GM23338 (cell line): ENCODE measurements around the gene RABGAP1L. TPM values are rescaled to one million over a fixed set of nuclear protein-coding genes. Genes with fewer than 3 reads are reported as not detected.

ENCODE experiments used
- ATAC-seq: fragments of 200-7000 bp; cut with Tn5 transposase; 3 replicates; pipeline ENCODE4 v1.9.1; 2020
- DNase-seq: peaks from one replicate; pipeline ENCODE4 v3.0.0-alpha.2; 2015; ENCODE audit warnings: low spot score
- H2AFZ ChIP-seq: fragments of 200-600 bp; sonication (generic); 2 replicates; pipeline ENCODE4 v1.8.0; 2016; ENCODE audit warnings: antibody characterized with exemption, mild to moderate bottlenecking, moderate library complexity
- H3F3A ChIP-seq: fragments of 200-600 bp; sonication (generic); replicated peaks from 2 replicates; pipeline ENCODE4 v1.8.0; 2017; ENCODE audit warnings: antibody characterized with exemption, mixed run types, low read depth
- H3K27ac ChIP-seq: fragments of 200-600 bp; sonication (generic); 2 replicates; pipeline ENCODE4 v1.6.1; 2016; ENCODE audit warnings: low read depth
- H3K27me3 ChIP-seq: fragments of 200-600 bp; sonication (generic); 2 replicates; pipeline ENCODE4 v1.8.0; 2016; ENCODE audit warnings: mild to moderate bottlenecking, mixed run types, moderate library complexity; ENCODE audit not compliant: insufficient read depth
- H3K36me3 ChIP-seq: fragments of 200-600 bp; sonication (generic); 2 replicates; pipeline ENCODE4 v1.8.0; 2016; ENCODE audit warnings: mild to moderate bottlenecking; ENCODE audit not compliant: insufficient read depth
- H3K4me1 ChIP-seq: fragments of 200-600 bp; sonication (generic); 2 replicates; pipeline ENCODE4 v1.8.0; 2016; ENCODE audit warnings: mild to moderate bottlenecking, moderate library complexity; ENCODE audit not compliant: insufficient read depth
- H3K4me2 ChIP-seq: fragments of 200-600 bp; sonication (generic); 2 replicates; pipeline ENCODE4 v1.7.1; 2017; ENCODE audit warnings: mixed run types
- H3K4me3 ChIP-seq: fragments of 200-600 bp; sonication (generic); 2 replicates; pipeline ENCODE4 v1.6.1; 2016; ENCODE audit warnings: mixed run types
- H3K79me2 ChIP-seq: fragments of 200-600 bp; sonication (generic); replicated peaks from 2 replicates; pipeline ENCODE4 v1.8.0; 2017; ENCODE audit warnings: mild to moderate bottlenecking; ENCODE audit not compliant: insufficient read depth
- H3K9me2 ChIP-seq: fragments of 200-600 bp; sonication (generic); 2 replicates; pipeline ENCODE4 v1.8.0; 2017; ENCODE audit not compliant: insufficient read depth
- H4K20me1 ChIP-seq: fragments of 200-600 bp; sonication (generic); replicated peaks from 2 replicates; pipeline ENCODE4 v1.8.0; 2017; ENCODE audit warnings: mild to moderate bottlenecking; ENCODE audit not compliant: insufficient read depth
- H3K27ac Mint-ChIP-seq: 2 replicates; pipeline ENCODE4 v1.8.0; 2020; ENCODE audit warnings: inconsistent platforms, mild to moderate bottlenecking, moderate library complexity, mixed read lengths
- H3K27me3 Mint-ChIP-seq: 3 replicates; pipeline ENCODE4 v1.8.0; 2022; ENCODE audit warnings: low read depth, mild to moderate bottlenecking, moderate library complexity, mixed read lengths, inconsistent platforms; ENCODE audit not compliant: insufficient read depth, poor library complexity
- H3K36me3 Mint-ChIP-seq: 3 replicates; pipeline ENCODE4 v1.8.0; 2021; ENCODE audit warnings: low read depth, mild to moderate bottlenecking, inconsistent platforms, moderate library complexity, mixed read lengths
- H3K4me1 Mint-ChIP-seq: 3 replicates; pipeline ENCODE4 v1.8.0; 2020; ENCODE audit warnings: mild to moderate bottlenecking, inconsistent platforms, mixed read lengths
- H3K4me3 Mint-ChIP-seq: 3 replicates; pipeline ENCODE4 v1.8.0; 2021; ENCODE audit warnings: moderate library complexity, mild to moderate bottlenecking, inconsistent platforms, mixed read lengths
- H3K9me3 Mint-ChIP-seq: 3 replicates; pipeline ENCODE4 v1.8.0; 2020; ENCODE audit warnings: moderate library complexity, mild to moderate bottlenecking, inconsistent platforms, mixed read lengths
- CREB1 ChIP-seq: fragments of 250-450 bp; sonication (Bioruptor Pico); IDR thresholded peaks from 2 replicates; pipeline ENCODE4 v1.5.0; 2020; ENCODE audit warnings: low read depth, mild to moderate bottlenecking, moderate library complexity
- ETS1 ChIP-seq: IDR thresholded peaks from 2 replicates; pipeline ENCODE4 v1.6.1; 2016; ENCODE audit warnings: antibody characterized with exemption
- EZH2 ChIP-seq: fragments of 200-600 bp; sonication (generic); IDR thresholded peaks from one replicate; pipeline ENCODE4 v1.8.0; 2017; ENCODE audit warnings: antibody characterized with exemption, mild to moderate bottlenecking, low read depth; ENCODE audit not compliant: unreplicated experiment
- EZH2phosphoT487 ChIP-seq: fragments of 200-600 bp; sonication (generic); IDR thresholded peaks from one replicate; pipeline ENCODE4 v1.8.1; 2018; ENCODE audit warnings: antibody characterized with exemption; ENCODE audit not compliant: unreplicated experiment
- NANOG ChIP-seq: IDR thresholded peaks from 2 replicates; pipeline ENCODE4 v1.6.1; 2016; ENCODE audit warnings: antibody characterized with exemption, borderline replicate concordance
- POLR2AphosphoS5 ChIP-seq: IDR thresholded peaks from 2 replicates; pipeline ENCODE4 v1.6.1; 2016; ENCODE audit warnings: antibody characterized with exemption, low read depth
- STAT1 ChIP-seq: IDR thresholded peaks from one replicate; pipeline ENCODE4 v1.6.1; 2016; ENCODE audit warnings: antibody characterized with exemption; ENCODE audit not compliant: unreplicated experiment
- ZNF331 ChIP-seq: fragments of 250-450 bp; sonication (Bioruptor Pico); IDR thresholded peaks from 2 replicates; pipeline ENCODE4 v1.5.0; 2020; ENCODE audit warnings: low read depth, mild to moderate bottlenecking, moderate library complexity
- polyA plus RNA-seq: library from polyadenylated mRNA; unstranded; fragments of >200 nt; fragmentation: Nextera tagmentation; extraction: Ambion mirVana; gene quantifications from 2 replicates; pipeline ENCODE4 v1.2.1, GENCODE V29; 2016
- total RNA-seq: library from RNA; depleted of rRNA; stranded (reverse); fragments of >200 nt; shearing (Covaris generic); gene quantifications from 2 replicates; pipeline ENCODE4 v1.2.3, GENCODE V29; 2014
- TF ChIP-seq, protein P1 (sequence below): fragments of 250-450 bp; sonication (Bioruptor Pico); IDR thresholded peaks from 2 replicates; pipeline ENCODE4 v1.5.0; 2020; ENCODE audit warnings: mild to moderate bottlenecking, moderate library complexity
- TF ChIP-seq, protein P2 (sequence below), 2 experiments: fragments of 200-600 bp in 1 of 2; sonication (generic) in 1 of 2; conservative IDR thresholded peaks; 2 replicates each; pipeline versions ENCODE4 v1.5.1 to v1.6.1; 2016 to 2017; ENCODE audit warnings: antibody characterized with exemption in 2 of 2, low read depth in 2 of 2, mild to moderate bottlenecking in 2 of 2, moderate library complexity in 1 of 2

Gene RABGAP1L
- total and polyA plus RNA-seq, 2 experiments from 2014 or later, result 83.2 to 136 TPM

- TF ChIP-seq, protein P1, sequence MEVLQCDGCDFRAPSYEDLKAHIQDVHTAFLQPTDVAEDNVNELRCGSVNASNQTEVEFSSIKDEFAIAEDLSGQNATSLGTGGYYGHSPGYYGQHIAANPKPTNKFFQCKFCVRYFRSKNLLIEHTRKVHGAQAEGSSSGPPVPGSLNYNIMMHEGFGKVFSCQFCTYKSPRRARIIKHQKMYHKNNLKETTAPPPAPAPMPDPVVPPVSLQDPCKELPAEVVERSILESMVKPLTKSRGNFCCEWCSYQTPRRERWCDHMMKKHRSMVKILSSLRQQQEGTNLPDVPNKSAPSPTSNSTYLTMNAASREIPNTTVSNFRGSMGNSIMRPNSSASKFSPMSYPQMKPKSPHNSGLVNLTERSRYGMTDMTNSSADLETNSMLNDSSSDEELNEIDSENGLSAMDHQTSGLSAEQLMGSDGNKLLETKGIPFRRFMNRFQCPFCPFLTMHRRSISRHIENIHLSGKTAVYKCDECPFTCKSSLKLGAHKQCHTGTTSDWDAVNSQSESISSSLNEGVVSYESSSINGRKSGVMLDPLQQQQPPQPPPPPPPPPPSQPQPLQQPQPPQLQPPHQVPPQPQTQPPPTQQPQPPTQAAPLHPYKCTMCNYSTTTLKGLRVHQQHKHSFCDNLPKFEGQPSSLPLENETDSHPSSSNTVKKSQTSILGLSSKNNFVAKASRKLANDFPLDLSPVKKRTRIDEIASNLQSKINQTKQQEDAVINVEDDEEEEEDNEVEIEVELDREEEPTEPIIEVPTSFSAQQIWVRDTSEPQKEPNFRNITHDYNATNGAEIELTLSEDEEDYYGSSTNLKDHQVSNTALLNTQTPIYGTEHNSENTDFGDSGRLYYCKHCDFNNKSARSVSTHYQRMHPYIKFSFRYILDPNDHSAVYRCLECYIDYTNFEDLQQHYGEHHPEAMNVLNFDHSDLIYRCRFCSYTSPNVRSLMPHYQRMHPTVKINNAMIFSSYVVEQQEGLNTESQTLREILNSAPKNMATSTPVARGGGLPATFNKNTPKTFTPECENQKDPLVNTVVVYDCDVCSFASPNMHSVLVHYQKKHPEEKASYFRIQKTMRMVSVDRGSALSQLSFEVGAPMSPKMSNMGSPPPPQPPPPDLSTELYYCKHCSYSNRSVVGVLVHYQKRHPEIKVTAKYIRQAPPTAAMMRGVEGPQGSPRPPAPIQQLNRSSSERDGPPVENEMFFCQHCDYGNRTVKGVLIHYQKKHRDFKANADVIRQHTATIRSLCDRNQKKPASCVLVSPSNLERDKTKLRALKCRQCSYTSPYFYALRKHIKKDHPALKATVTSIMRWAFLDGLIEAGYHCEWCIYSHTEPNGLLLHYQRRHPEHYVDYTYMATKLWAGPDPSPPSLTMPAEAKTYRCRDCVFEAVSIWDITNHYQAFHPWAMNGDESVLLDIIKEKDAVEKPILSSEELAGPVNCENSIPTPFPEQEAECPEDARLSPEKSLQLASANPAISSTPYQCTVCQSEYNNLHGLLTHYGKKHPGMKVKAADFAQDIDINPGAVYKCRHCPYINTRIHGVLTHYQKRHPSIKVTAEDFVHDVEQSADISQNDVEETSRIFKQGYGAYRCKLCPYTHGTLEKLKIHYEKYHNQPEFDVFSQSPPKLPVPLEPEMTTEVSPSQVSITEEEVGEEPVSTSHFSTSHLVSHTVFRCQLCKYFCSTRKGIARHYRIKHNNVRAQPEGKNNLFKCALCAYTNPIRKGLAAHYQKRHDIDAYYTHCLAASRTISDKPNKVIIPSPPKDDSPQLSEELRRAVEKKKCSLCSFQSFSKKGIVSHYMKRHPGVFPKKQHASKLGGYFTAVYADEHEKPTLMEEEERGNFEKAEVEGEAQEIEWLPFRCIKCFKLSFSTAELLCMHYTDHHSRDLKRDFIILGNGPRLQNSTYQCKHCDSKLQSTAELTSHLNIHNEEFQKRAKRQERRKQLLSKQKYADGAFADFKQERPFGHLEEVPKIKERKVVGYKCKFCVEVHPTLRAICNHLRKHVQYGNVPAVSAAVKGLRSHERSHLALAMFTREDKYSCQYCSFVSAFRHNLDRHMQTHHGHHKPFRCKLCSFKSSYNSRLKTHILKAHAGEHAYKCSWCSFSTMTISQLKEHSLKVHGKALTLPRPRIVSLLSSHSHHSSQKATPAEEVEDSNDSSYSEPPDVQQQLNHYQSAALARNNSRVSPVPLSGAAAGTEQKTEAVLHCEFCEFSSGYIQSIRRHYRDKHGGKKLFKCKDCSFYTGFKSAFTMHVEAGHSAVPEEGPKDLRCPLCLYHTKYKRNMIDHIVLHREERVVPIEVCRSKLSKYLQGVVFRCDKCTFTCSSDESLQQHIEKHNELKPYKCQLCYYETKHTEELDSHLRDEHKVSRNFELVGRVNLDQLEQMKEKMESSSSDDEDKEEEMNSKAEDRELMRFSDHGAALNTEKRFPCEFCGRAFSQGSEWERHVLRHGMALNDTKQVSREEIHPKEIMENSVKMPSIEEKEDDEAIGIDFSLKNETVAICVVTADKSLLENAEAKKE (CRISPR knock-in tag), result no peak
- TF ChIP-seq STAT1, result no peak
- TF ChIP-seq POLR2AphosphoS5, result no peak
- TF ChIP-seq ZNF331 (CRISPR knock-in tag), result no peak
- no peak for TF ChIP-seq NANOG
Observed at GRCh38 chr1:174426153-174426552, 266.8 kb downstream of the RABGAP1L start (continued).

GRCh38 chr1:174428033-174428432 is 268.7 kb downstream of the RABGAP1L start:
- no peak overlapping the region for H2AFZ ChIP-seq
- H3K4me3 ChIP-seq, result no peak overlapping the region
- H3K27me3 Mint-ChIP-seq, result no peaks in the 10 kb centered on the region
- TF ChIP-seq ZNF331 (CRISPR knock-in tag), result no peak
- TF ChIP-seq, protein P2, sequence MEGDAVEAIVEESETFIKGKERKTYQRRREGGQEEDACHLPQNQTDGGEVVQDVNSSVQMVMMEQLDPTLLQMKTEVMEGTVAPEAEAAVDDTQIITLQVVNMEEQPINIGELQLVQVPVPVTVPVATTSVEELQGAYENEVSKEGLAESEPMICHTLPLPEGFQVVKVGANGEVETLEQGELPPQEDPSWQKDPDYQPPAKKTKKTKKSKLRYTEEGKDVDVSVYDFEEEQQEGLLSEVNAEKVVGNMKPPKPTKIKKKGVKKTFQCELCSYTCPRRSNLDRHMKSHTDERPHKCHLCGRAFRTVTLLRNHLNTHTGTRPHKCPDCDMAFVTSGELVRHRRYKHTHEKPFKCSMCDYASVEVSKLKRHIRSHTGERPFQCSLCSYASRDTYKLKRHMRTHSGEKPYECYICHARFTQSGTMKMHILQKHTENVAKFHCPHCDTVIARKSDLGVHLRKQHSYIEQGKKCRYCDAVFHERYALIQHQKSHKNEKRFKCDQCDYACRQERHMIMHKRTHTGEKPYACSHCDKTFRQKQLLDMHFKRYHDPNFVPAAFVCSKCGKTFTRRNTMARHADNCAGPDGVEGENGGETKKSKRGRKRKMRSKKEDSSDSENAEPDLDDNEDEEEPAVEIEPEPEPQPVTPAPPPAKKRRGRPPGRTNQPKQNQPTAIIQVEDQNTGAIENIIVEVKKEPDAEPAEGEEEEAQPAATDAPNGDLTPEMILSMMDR (conservative IDR thresholded peaks at IDR 0.05; ENCODE audit: low read depth in 2 of 2), result no peak
- TF ChIP-seq CREB1, result no peak
- no peak for TF ChIP-seq EZH2phosphoT487
- no peak for TF ChIP-seq ETS1
- no peak for TF ChIP-seq EZH2
- TF ChIP-seq STAT1, result no peak

More at GRCh38 chr1:174428033-174428432, 268.7 kb downstream of the RABGAP1L start:
- Mint-ChIP-seq H3K27ac (no peak overlapping the region), H3K36me3 (no peaks in the 10 kb centered on the region), H3K9me3 (no peaks in the 10 kb centered on the region), H3K4me3 (no peak overlapping the region), H3K4me1 (no peaks in the 10 kb centered on the region)
- Histone ChIP-seq H3K9me2 (no peaks in the 10 kb centered on the region), H4K20me1 (no peaks in the 10 kb centered on the region), H3K36me3 (no peaks in the 10 kb centered on the region), H3K4me1 (no peaks in the 10 kb centered on the region), H3K27me3 (no peaks in the 10 kb centered on the region), H3K79me2 (no peaks in the 10 kb centered on the region), H3K4me2 (no peak overlapping the region), H3F3A (no peaks in the 10 kb centered on the region), H3K27ac (no peak overlapping the region)
- ATAC-seq, result no peak
- DNase-seq, result no peak
